B cell (primary cell): ENCODE data around the gene KIAA0753.

ENCODE experiments used
- EZH2 ChIP-seq: IDR thresholded peaks from 2 replicates; pipeline ENCODE4 v1.6.1; 2012; ENCODE audit warnings: borderline replicate concordance, low read depth, mild to moderate bottlenecking, moderate library complexity, low read length; ENCODE audit not compliant: insufficient read depth, poor library complexity, severe bottlenecking
- TF ChIP-seq, protein P1 (sequence below): fragments of 200-600 bp; IDR thresholded peaks from one replicate; pipeline ENCODE4 v1.8.0; 2022; ENCODE audit warnings: antibody characterized with exemption, mild to moderate bottlenecking

DNA sequence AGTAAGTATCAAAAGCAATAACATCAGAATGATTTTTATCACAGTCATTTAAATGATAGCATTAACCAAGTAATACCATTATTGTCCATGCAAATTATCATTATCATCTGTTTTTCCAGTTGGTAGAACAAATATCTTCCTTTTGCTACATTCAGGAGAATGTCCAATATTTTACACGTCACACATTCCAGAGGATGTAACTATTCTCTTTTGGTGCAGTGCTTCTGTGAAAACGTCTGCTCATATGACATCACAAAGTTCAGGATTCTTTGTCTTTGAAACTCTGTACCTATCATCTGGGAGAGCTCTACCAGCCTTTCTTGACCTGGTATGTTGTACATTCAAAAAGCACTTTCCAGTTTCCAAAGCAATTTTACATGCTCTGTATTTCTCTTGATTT lies 44.0 kb downstream of the KIAA0753 start:
- TF ChIP-seq, protein P1, sequence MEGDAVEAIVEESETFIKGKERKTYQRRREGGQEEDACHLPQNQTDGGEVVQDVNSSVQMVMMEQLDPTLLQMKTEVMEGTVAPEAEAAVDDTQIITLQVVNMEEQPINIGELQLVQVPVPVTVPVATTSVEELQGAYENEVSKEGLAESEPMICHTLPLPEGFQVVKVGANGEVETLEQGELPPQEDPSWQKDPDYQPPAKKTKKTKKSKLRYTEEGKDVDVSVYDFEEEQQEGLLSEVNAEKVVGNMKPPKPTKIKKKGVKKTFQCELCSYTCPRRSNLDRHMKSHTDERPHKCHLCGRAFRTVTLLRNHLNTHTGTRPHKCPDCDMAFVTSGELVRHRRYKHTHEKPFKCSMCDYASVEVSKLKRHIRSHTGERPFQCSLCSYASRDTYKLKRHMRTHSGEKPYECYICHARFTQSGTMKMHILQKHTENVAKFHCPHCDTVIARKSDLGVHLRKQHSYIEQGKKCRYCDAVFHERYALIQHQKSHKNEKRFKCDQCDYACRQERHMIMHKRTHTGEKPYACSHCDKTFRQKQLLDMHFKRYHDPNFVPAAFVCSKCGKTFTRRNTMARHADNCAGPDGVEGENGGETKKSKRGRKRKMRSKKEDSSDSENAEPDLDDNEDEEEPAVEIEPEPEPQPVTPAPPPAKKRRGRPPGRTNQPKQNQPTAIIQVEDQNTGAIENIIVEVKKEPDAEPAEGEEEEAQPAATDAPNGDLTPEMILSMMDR = no peak
- no peak for TF ChIP-seq EZH2
